ENCODE data around the gene SIGLEC10.
"Not testable (repeated sequence)": the region's sequence is repeated elsewhere in the genome, so short reads cannot be mapped to it uniquely, and the experiment has no call there.

Gene SIGLEC10

GRCh38 chr19:51417107-51417809 lies at the start of gene SIGLEC10:
Gene SIGLEC10 (minus strand): TSS chr19:51417642. CDS start chr19:51417581, 61 bp downstream.
- peak; percentile 76 for DNase-seq

- peak; percentile 26 for DNase-seq
Observed at GRCh38 chr19:51466723-51467122, 49.3 kb upstream of the SIGLEC10 start.

- DNase-seq, result peak; percentile 16
Observed at GRCh38 chr19:51463976-51464581, 46.6 kb upstream of the SIGLEC10 start.

GRCh38 chr19:51462681-51463080 lies 45.2 kb upstream of the SIGLEC10 start:
- DNase-seq, result no peak

GRCh38 chr19:51462276-51462675 lies 44.8 kb upstream of the SIGLEC10 start:
- no peak for DNase-seq

GRCh38 chr19:51461723-51462161 lies 44.3 kb upstream of the SIGLEC10 start:
- DNase-seq, result peak; percentile 79

GRCh38 chr19:51460164-51460992 lies 42.9 kb upstream of the SIGLEC10 start:
- DNase-seq, result peak; percentile 31

- peak; percentile 6 for DNase-seq
Observed at GRCh38 chr19:51458899-51459505, 41.6 kb upstream of the SIGLEC10 start.

GRCh38 chr19:51458051-51458645 lies 40.7 kb upstream of the SIGLEC10 start, which contains the start of gene SIGLEC8:
Gene SIGLEC8 (minus strand): TSS chr19:51458454. CDS start chr19:51458387, 67 bp downstream.
- no peak for DNase-seq

- no peak for DNase-seq
Observed at GRCh38 chr19:51457351-51458013, 40.0 kb upstream of the SIGLEC10 start.

- no peak for DNase-seq
Observed at GRCh38 chr19:51456541-51457290, 39.3 kb upstream of the SIGLEC10 start.

- peak; percentile 21 for DNase-seq
Observed at GRCh38 chr19:51450730-51451307, 33.4 kb upstream of the SIGLEC10 start.

GRCh38 chr19:51448411-51449016 lies 31.1 kb upstream of the SIGLEC10 start:
- no peak for DNase-seq

- DNase-seq, result no peak
Observed at GRCh38 chr19:51448011-51448410, 30.6 kb upstream of the SIGLEC10 start.

- DNase-seq, result not testable (repeated sequence)
Observed at GRCh38 chr19:51447510-51447909, 30.1 kb upstream of the SIGLEC10 start.

- DNase-seq, result peak; percentile 73
Observed at GRCh38 chr19:51441410-51442390, 24.3 kb upstream of the SIGLEC10 start.

GRCh38 chr19:51440846-51441409 lies 23.5 kb upstream of the SIGLEC10 start:
- peak; percentile 17 for DNase-seq

GRCh38 chr19:51440052-51440451 lies 22.6 kb upstream of the SIGLEC10 start:
- DNase-seq, result no peak

GRCh38 chr19:51439021-51439465 lies 21.6 kb upstream of the SIGLEC10 start:
- DNase-seq, result no peak
